Natural killer cell (primary cell): ENCODE measurements around the gene TRIM9. TPM values are rescaled to one million over a fixed set of nuclear protein-coding genes. Genes with fewer than 3 reads are reported as not detected.

Experiments used
- ATAC-seq, 3 donors: fragments of 150-1000 bp in 2 of 3; fragments of 200-7000 bp in 1 of 3; cut with Tn5 transposase; 1 replicate in 1 of 3; 2 replicates in 2 of 3; pipeline ENCODE4 v1.10.0; 2021; ENCODE audit warnings: mild to moderate bottlenecking in 2 of 3, moderate library complexity in 2 of 3
- DNase-seq, 2 donors: peaks; one replicate each; pipeline versions ENCODE4 v3.0.0 to v3.0.0-alpha.2; 2013 to 2021; ENCODE audit warnings: mixed read lengths in 1 of 2
- H3K27ac ChIP-seq: one replicate; pipeline ENCODE4 v1.5.1; 2013; ENCODE audit warnings: mild to moderate bottlenecking, low read length
- H3K27me3 ChIP-seq: one replicate; pipeline ENCODE4 v1.6.1; 2013; ENCODE audit warnings: low read length; ENCODE audit not compliant: control insufficient read depth, insufficient read depth
- H3K36me3 ChIP-seq: one replicate; pipeline ENCODE4 v1.6.1; 2013; ENCODE audit warnings: low read length; ENCODE audit not compliant: control insufficient read depth, insufficient read depth
- H3K4me1 ChIP-seq: one replicate; pipeline ENCODE4 v1.6.1; 2013; ENCODE audit warnings: low read length; ENCODE audit not compliant: control insufficient read depth, insufficient read depth
- H3K4me3 ChIP-seq: one replicate; pipeline ENCODE4 v1.5.1; 2013; ENCODE audit warnings: low read length
- H3K9me3 ChIP-seq: one replicate; pipeline ENCODE4 v1.6.1; 2013; ENCODE audit warnings: low read length; ENCODE audit not compliant: control insufficient read depth, insufficient read depth
- H3K27ac Mint-ChIP-seq, 2 donors: one replicate each; pipeline ENCODE4 v1.8.0; 2022; ENCODE audit warnings: mild to moderate bottlenecking in 2 of 2, mixed read lengths in 2 of 2, moderate library complexity in 1 of 2
- H3K27me3 Mint-ChIP-seq, 2 donors: one replicate each; pipeline ENCODE4 v1.8.0; 2022; ENCODE audit warnings: low read depth in 2 of 2, mixed read lengths in 2 of 2
- H3K36me3 Mint-ChIP-seq: one replicate; pipeline ENCODE4 v1.8.0; 2022; ENCODE audit warnings: mixed read lengths
- H3K4me1 Mint-ChIP-seq, 2 donors: one replicate each; pipeline ENCODE4 v1.8.0; 2022; ENCODE audit warnings: mixed read lengths in 2 of 2
- H3K4me3 Mint-ChIP-seq: one replicate; pipeline ENCODE4 v1.8.0; 2022; ENCODE audit warnings: mild to moderate bottlenecking, moderate library complexity, mixed read lengths
- H3K9me3 Mint-ChIP-seq, 2 donors: one replicate each; pipeline ENCODE4 v1.8.0; 2022; ENCODE audit warnings: mixed read lengths in 2 of 2
- CTCF ChIP-seq: fragments of 200-600 bp; IDR thresholded peaks from one replicate; pipeline ENCODE4 v1.8.0; 2022; ENCODE audit warnings: antibody characterized with exemption
- WGBS: methylation state at CpG from one replicate; pipeline ENCODE4 v1.1.7; 2013; ENCODE audit warnings: missing lambda C conversion rate; ENCODE audit not compliant: insufficient coverage; 5-methylcytosine and 5-hydroxymethylcytosine counted together
- intact Hi-C: fragments of 100-400 bp; cut with micrococcal nuclease; formaldehyde crosslinking; loops from one replicate; pipeline ENCODE4 v1.14.2; 2022
- total RNA-seq, 4 donors: library from RNA; stranded (reverse); fragments of 120-200 nt in 1 of 4; gene quantifications; one replicate each; pipeline versions ENCODE4 v1.2.3 to v1.2.4, GENCODE V29; 2013 to 2022

The TRIM9 gene
- total RNA-seq, 3 donors from 2014 or later (not counting 1 experiment from before 2014, with no cell fraction given) = 0.25 to 0.40 (median 0.35) TPM

GRCh38 chr14:51041883-51042282 is 53.0 kb downstream of the TRIM9 start:
- Histone ChIP-seq H3K36me3 (no peaks in the 10 kb centered on the region), H3K27ac (no peak overlapping the region), H3K4me3 (no peak overlapping the region), H3K4me1 (no peaks in the 10 kb centered on the region), H3K9me3 (no peaks in the 10 kb centered on the region), H3K27me3 (no peaks in the 10 kb centered on the region)
- 73% methylated on average over 5 of the region's 5 CpGs for WGBS
- Mint-ChIP-seq H3K27me3 (peaks cover 2 to 31% of the 10 kb centered on the region in 2 donors), H3K4me3 (no peak overlapping the region), H3K4me1 (no peaks in the 10 kb centered on the region), H3K9me3 (no peaks in the 10 kb centered on the region), H3K27ac (no peak overlapping the region), H3K36me3 (no peaks in the 10 kb centered on the region)
- ATAC-seq (no peak), DNase-seq (no peak)
- TF ChIP-seq CTCF = no peak
- intact Hi-C loops = no loop called here

DNA sequence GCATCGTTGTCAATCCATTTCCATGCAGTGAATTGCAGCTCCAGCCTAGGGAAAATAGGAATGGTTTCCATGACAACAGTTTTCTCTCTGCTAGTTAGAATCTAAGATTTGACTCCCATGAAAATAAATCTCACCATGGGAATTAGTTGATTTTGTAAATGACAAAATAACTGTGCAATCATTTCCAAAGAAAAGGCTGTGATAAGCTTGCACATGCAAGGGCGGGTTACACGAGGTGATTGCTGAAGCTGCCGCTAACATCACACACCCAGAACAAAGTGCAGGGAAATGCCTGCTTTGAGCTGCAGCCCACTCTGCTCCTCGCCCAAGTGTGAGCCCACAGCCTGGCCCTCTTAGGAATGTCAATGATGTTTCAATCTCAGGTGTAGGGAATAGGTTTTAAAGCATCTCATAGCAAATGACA is 53.8 kb downstream of the TRIM9 start:
- no peaks in the 10 kb centered on the region for H3K4me1 Mint-ChIP-seq
- H3K27me3 ChIP-seq = no peaks in the 10 kb centered on the region
- DNase-seq (no peak), ATAC-seq (no peak)
- H3K9me3 Mint-ChIP-seq = no peaks in the 10 kb centered on the region
- peaks cover 2 to 31% of the 10 kb centered on the region in 2 donors for H3K27me3 Mint-ChIP-seq
- no peak overlapping the region for H3K4me3 Mint-ChIP-seq
- H3K4me1 ChIP-seq = no peaks in the 10 kb centered on the region
- no peaks in the 10 kb centered on the region for H3K9me3 ChIP-seq
- no peak overlapping the region for H3K4me3 ChIP-seq
- H3K36me3 Mint-ChIP-seq = no peaks in the 10 kb centered on the region
- no peak for TF ChIP-seq CTCF
- H3K27ac Mint-ChIP-seq = no peak overlapping the region
- 86% methylated on average over 5 of the region's 5 CpGs for WGBS
- H3K27ac ChIP-seq = no peak overlapping the region
- intact Hi-C loops = no loop called here
- no peaks in the 10 kb centered on the region for H3K36me3 ChIP-seq

GRCh38 chr14:51039252-51039651 is 55.7 kb downstream of the TRIM9 start:
- H3K27ac Mint-ChIP-seq = no peak overlapping the region
- H3K4me1 Mint-ChIP-seq = no peaks in the 10 kb centered on the region
- ATAC-seq (no peak), DNase-seq (no peak)
- intact Hi-C loops = no loop called here
- no peaks in the 10 kb centered on the region for H3K4me1 ChIP-seq
- H3K27me3 Mint-ChIP-seq = peaks cover 2 to 18% of the 10 kb centered on the region in 2 donors
- TF ChIP-seq CTCF = no peak
- 31% methylated on average over 7 of the region's 7 CpGs for WGBS
- no peak overlapping the region for H3K27ac ChIP-seq
- H3K4me3 Mint-ChIP-seq = no peak overlapping the region
- H3K9me3 ChIP-seq = no peaks in the 10 kb centered on the region
- no peaks in the 10 kb centered on the region for H3K27me3 ChIP-seq
- no peaks in the 10 kb centered on the region for H3K9me3 Mint-ChIP-seq
- no peaks in the 10 kb centered on the region for H3K36me3 ChIP-seq
- H3K4me3 ChIP-seq = no peak overlapping the region
- no peaks in the 10 kb centered on the region for H3K36me3 Mint-ChIP-seq

DNA sequence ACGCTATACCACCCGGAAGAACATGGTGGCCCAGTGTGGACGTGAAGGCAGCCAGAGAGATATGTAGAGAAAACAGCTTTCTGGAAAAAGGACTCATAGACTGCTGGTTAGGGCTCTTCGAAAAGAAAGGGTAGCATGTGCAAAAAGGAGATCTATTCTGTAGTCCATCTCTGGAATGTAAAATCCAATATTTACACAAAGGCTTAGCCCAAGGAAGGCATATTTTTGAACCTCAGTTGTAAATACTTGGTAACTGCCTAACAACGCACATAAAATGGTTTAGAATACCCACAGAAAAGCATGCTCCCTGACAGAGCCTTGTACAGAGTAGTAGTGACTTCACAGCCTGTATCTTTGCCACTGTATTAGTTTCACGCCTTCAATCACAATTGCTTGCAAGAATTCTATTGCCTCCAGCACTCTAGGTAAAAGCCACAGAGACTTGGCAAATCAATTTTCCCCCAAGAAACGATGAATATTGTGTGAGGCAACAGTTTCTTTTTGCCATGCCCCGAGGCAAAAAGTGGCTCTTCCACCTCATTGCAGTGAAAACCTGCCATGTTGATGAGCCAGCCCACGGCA is 59.2 kb downstream of the TRIM9 start:
- Histone ChIP-seq H3K27ac (no peak overlapping the region), H3K4me1 (no peaks in the 10 kb centered on the region), H3K36me3 (no peaks in the 10 kb centered on the region), H3K4me3 (no peak overlapping the region), H3K27me3 (no peaks in the 10 kb centered on the region), H3K9me3 (no peaks in the 10 kb centered on the region)
- intact Hi-C loops = no loop called here
- ATAC-seq = no peak
- H3K4me1 Mint-ChIP-seq = no peaks in the 10 kb centered on the region
- no peak overlapping the region for H3K27ac Mint-ChIP-seq
- 83% methylated on average over 9 of the region's 9 CpGs for WGBS
- no peak for TF ChIP-seq CTCF
- no peaks in the 10 kb centered on the region for H3K9me3 Mint-ChIP-seq
- no peaks in the 10 kb centered on the region for H3K36me3 Mint-ChIP-seq
- H3K27me3 Mint-ChIP-seq = peaks cover 0 to 10% of the 10 kb centered on the region in 2 donors
- H3K4me3 Mint-ChIP-seq = no peak overlapping the region
- no peak for DNase-seq
